Cardiac muscle cell (in vitro differentiated cells and primary cell): ENCODE data around the gene TRIM41. TPM values are rescaled to one million over a fixed set of nuclear protein-coding genes. Genes with fewer than 3 reads are reported as not detected.

ENCODE experiments used
- DNase-seq, 2 donors: peaks; one replicate each; pipeline versions ENCODE4 v3.0.0 to v3.0.0-alpha.2; 2010 to 2017; ENCODE audit warnings: low read depth in 1 of 2, low spot score in 1 of 2
- H3K27ac ChIP-seq: fragments of 200-600 bp; sonication (generic); 2 replicates; pipeline ENCODE4 v1.5.1; 2016
- H3K27me3 ChIP-seq: fragments of 200-600 bp; sonication (generic); 2 replicates; pipeline ENCODE4 v1.6.0; 2016; ENCODE audit warnings: control low read depth
- H3K36me3 ChIP-seq: fragments of 200-600 bp; sonication (generic); 2 replicates; pipeline ENCODE4 v1.5.1; 2016; ENCODE audit warnings: control low read depth
- H3K4me1 ChIP-seq: fragments of 200-600 bp; sonication (generic); 2 replicates; pipeline ENCODE4 v1.8.1; 2017; ENCODE audit warnings: low read depth, mild to moderate bottlenecking, mixed run types
- H3K4me3 ChIP-seq: fragments of 200-600 bp; sonication (generic); 2 replicates; pipeline ENCODE4 v1.5.1; 2016; ENCODE audit warnings: mild to moderate bottlenecking
- H3K9me3 ChIP-seq: fragments of 200-600 bp; sonication (generic); 2 replicates; pipeline ENCODE4 v1.5.1; 2017; ENCODE audit warnings: low read depth, mild to moderate bottlenecking, control low read depth
- polyA plus RNA-seq: library from polyadenylated mRNA; unstranded; fragments of >200 nt; fragmentation: Nextera tagmentation; extraction: Ambion mirVana; gene quantifications from 2 replicates; pipeline ENCODE4 v1.2.1, GENCODE V29; 2016
- total RNA-seq: library from RNA; depleted of rRNA; stranded (reverse); fragments of >200 nt; gene quantifications from 2 replicates; pipeline ENCODE4 v1.2.3, GENCODE V29; 2016
- TF ChIP-seq, protein P1 (sequence below): IDR thresholded peaks from 2 replicates; pipeline ENCODE4 v1.5.1; 2012; ENCODE audit warnings: low read depth, mild to moderate bottlenecking, low read length

TRIM41 gene
- total and polyA plus RNA-seq, 2 experiments from 2014 or later: 5.4 to 30.1 TPM

DNA sequence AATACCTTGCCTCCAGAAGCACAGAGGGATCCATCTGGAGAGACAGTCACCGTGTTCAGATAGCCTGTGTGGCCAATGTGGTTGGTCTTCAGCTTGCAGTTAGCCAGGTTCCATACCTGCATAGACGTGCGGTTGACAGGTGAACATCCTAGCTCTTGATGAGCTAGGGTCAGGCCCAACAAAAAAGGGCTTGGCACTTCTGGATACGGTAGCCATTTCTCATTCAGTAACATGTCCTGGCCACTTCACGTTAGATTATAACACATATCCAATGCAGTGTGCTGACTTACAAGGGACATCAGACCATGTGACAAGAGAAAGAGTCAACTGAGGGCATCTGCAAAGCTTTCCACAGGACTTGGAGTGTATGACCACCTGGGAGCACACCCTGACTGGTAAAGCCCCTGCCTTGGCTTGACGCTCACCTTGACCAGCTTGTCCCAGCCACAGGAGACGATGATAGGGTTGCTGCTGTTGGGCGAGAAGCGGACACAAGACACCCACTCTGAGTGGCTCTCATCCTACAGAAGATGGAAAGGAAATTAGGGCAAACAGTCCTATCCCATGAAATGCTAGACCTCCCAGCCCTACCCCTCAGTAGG is 16.1 kb downstream of the TRIM41 start:
- Histone ChIP-seq H3K36me3 (peaks cover 62% of the 10 kb centered on the region), H3K4me1 (peaks cover 10% of the 10 kb centered on the region), H3K9me3 (no peaks in the 10 kb centered on the region), H3K27me3 (no peaks in the 10 kb centered on the region), H3K27ac (no peak overlapping the region), H3K4me3 (no peak overlapping the region)
- no peak for DNase-seq
- TF ChIP-seq, protein P1, sequence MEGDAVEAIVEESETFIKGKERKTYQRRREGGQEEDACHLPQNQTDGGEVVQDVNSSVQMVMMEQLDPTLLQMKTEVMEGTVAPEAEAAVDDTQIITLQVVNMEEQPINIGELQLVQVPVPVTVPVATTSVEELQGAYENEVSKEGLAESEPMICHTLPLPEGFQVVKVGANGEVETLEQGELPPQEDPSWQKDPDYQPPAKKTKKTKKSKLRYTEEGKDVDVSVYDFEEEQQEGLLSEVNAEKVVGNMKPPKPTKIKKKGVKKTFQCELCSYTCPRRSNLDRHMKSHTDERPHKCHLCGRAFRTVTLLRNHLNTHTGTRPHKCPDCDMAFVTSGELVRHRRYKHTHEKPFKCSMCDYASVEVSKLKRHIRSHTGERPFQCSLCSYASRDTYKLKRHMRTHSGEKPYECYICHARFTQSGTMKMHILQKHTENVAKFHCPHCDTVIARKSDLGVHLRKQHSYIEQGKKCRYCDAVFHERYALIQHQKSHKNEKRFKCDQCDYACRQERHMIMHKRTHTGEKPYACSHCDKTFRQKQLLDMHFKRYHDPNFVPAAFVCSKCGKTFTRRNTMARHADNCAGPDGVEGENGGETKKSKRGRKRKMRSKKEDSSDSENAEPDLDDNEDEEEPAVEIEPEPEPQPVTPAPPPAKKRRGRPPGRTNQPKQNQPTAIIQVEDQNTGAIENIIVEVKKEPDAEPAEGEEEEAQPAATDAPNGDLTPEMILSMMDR: no peak

- Histone ChIP-seq H3K9me3 (no peaks in the 10 kb centered on the region), H3K4me1 (peaks cover 13% of the 10 kb centered on the region), H3K4me3 (peak overlapping the region; percentile 80), H3K27me3 (no peaks in the 10 kb centered on the region), H3K36me3 (peaks cover 50% of the 10 kb centered on the region), H3K27ac (no peak overlapping the region)
- peak in 1 of 2 donors; percentile 85 for DNase-seq
- TF ChIP-seq, protein P1: no peak
Observed at GRCh38 chr5:181241393-181241975, 18.4 kb downstream of the TRIM41 start.

GRCh38 chr5:181242031-181242451 is 19.0 kb downstream of the TRIM41 start:
- peak overlapping the region; percentile 94 for H3K27ac ChIP-seq
- H3K9me3 ChIP-seq: no peaks in the 10 kb centered on the region
- TF ChIP-seq, protein P1: no peak
- peak overlapping the region; percentile 80 for H3K4me3 ChIP-seq
- peaks cover 47% of the 10 kb centered on the region for H3K36me3 ChIP-seq
- DNase-seq: peak in 1 of 2 donors; percentile 35
- H3K27me3 ChIP-seq: no peaks in the 10 kb centered on the region
- peaks cover 13% of the 10 kb centered on the region for H3K4me1 ChIP-seq

- no peak for DNase-seq
- Histone ChIP-seq H3K36me3 (peaks cover 36% of the 10 kb centered on the region), H3K27me3 (no peaks in the 10 kb centered on the region)
Observed at GRCh38 chr5:181243018-181243563, 20.0 kb downstream of the TRIM41 start.

GRCh38 chr5:181243564-181244343 is 20.7 kb downstream of the TRIM41 start, which contains the start of gene RACK1:
TSS of gene RACK1 (minus strand) at chr5:181243906. CDS start at chr5:181243800, 106 bp downstream.
- DNase-seq: peak; percentile 92 to 93
- no peaks in the 10 kb centered on the region for H3K27me3 ChIP-seq
- TF ChIP-seq, protein P1: no peak
- peak within 1 kb of the TSS; percentile 94 for H3K27ac ChIP-seq
- peak within 1 kb of the TSS; percentile 80 for H3K4me3 ChIP-seq
- H3K4me1 ChIP-seq: peaks cover 24% of the 10 kb centered on the region
- no peaks in the 10 kb centered on the region for H3K9me3 ChIP-seq
- H3K36me3 ChIP-seq: peaks cover 30% of the 10 kb centered on the region

More at GRCh38 chr5:181243018-181243563, 20.0 kb downstream of the TRIM41 start:
- TF ChIP-seq, protein P1: no peak
- Histone ChIP-seq H3K9me3 (no peaks in the 10 kb centered on the region), H3K4me3 (peak overlapping the region; percentile 80), H3K4me1 (peaks cover 17% of the 10 kb centered on the region), H3K27ac (peak overlapping the region; percentile 94)
